HG02571 (cell line): ENCODE data around the gene SEMA3C.

Experiments
- ATAC-seq: cut with Tn5 transposase; IDR thresholded peaks from one replicate; pipeline ENCODE4 v1.9.1; 2021; ENCODE audit warnings: mild to moderate bottlenecking, moderate library complexity; ENCODE audit not compliant: unreplicated experiment

Gene SEMA3C

GRCh38 chr7:80918909-80919721, at the start of gene SEMA3C:
SEMA3C (minus strand) TSS chr7:80919051; CDS start chr7:80916781, 2,270 bp downstream.
- no peak for ATAC-seq

GRCh38 chr7:80968606-80969005, 49.8 kb upstream of the SEMA3C start:
- no peak for ATAC-seq

DNA sequence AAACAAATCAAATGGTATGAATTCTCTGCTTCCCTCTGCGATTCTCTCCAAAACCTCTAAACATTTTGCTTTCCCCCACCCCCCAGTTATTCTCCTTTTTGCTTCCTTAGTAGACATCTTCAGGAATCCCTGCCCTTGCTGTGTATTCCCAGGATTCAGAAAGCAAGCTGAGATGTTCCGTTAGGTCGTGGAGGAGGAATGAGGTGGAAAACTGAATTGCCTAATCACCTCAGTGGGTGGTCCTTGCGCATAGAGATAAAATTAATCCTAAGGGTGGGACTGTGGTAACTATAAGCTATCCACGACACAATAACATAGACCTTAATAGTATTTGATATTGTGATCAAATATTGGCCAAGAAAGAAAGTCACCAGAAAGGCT, 49.1 kb upstream of the SEMA3C start:
- ATAC-seq = no peak

DNA sequence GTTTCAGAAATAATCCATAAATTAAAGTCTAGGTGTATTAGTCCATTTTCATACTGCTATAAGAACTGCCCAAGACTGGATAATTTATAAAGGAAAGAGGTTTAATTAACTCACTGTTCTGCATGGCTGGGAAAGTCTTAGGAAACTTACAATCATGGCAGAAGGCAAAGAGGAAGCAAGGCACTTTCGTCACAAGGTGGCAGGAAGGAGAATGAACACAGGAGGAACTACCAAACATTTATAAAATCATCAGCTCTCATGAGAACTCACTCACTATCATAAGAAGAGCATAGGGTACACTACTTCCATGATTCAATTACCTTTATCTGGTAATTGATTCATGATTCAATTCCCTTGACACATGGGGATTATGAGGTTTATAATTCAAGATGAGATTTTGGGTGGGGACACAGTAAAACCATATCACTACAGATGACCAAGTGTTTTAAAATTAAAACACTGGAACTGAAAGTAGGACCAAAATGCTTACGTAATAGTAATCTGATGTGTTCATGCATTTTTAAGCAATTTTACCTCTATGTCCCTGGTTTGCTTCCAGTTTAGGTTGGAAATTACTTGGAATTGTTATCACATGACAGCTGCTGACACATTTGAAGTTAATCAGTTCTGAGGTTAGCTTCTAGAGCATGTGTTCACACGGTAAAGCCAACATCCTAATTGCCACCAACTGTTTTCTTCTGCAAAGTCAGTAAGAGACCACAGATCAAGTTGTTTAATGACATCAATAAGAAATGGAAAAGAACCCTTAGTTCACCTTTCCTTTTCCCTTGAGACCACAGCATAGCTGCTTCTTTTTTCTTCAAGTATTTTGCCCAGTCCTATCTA, 48.4 kb upstream of the SEMA3C start:
- ATAC-seq = no peak

GRCh38 chr7:80960244-80960795, 41.5 kb upstream of the SEMA3C start:
- ATAC-seq = no peak

GRCh38 chr7:80957226-80957777, 38.5 kb upstream of the SEMA3C start:
- no peak for ATAC-seq

GRCh38 chr7:80954191-80954590, 35.3 kb upstream of the SEMA3C start:
- no peak for ATAC-seq

DNA sequence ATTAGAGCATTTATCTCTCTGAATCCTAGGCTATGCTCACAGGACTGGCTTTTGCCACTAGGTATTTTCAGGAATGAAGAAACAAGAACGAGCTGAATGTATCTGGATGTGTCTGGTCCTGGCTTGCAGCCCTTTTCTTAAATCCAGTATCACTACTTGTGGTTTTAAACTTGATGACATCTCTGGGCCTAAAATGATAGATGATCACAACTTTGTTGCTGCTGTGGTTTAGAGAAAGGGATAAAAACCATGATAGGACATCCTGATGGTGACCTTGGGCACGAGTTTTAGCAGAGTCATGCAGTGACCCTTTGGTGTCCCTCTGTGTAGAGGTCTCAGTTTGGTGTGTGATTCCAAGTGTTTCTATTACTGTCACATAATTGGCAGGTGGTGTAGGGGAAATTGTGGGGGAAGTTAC, 31.7 kb upstream of the SEMA3C start:
- no peak for ATAC-seq

- no peak for ATAC-seq
Measured at GRCh38 chr7:80949449-80949848, 30.6 kb upstream of the SEMA3C start.

- no peak for ATAC-seq
Measured at GRCh38 chr7:80946858-80947257, 28.0 kb upstream of the SEMA3C start.

DNA sequence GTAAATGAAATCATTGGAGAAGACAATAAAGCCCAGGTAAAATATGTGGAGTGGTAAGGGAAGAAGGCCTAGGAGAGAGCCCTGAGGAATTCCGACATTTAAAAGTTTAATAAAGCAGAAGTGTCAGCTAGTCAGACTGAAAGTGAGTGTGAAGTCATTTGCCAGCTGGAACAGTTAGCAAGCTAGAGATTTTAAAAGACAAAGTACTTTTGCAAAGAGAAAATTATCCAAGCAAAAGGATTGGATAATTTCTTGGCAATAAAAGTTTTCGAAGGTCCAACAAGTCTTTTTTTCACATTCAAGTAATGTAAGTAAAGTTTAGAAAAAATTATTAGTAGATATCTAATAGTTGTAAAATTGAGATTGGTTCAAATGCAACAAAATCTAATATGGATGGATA, 27.1 kb upstream of the SEMA3C start:
- no peak for ATAC-seq

- ATAC-seq = no peak
Measured at GRCh38 chr7:80943342-80943741, 24.5 kb upstream of the SEMA3C start.

DNA sequence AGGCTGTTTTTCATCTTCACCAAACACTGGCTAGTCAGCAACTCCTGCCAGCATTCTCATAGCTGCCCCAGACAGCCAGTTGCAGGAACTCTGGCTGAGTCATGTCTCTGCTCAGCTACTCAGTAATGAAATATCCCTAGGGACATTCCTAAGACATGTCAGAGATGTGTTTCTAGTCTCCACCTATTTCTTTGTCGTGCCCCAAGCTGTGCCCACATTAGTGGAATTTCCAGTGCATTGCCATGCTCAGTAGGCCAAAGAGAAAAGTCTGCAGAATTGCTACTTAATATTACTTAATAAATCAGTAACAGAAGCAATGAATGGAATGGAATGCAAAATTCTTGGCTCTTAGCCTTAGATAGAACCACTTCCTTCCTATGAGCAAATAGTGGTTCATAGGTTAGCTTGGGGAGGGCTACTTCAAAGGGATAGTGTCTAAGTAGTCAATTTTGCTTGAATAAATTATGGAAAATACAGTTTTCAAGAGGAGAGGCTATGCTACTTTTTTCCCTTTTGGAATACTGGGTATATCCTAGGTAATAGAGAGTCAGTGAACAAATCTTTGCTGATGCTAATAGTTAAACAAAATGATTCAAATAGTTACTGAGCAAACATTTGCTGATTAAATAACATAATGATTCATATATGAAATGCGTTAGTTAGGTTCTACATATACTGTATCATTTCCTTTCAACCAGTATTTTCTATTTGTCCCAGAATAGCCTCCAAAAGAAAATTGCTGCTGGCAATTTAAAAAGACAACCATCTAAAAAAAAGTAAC, 23.6 kb upstream of the SEMA3C start:
- no peak for ATAC-seq

DNA sequence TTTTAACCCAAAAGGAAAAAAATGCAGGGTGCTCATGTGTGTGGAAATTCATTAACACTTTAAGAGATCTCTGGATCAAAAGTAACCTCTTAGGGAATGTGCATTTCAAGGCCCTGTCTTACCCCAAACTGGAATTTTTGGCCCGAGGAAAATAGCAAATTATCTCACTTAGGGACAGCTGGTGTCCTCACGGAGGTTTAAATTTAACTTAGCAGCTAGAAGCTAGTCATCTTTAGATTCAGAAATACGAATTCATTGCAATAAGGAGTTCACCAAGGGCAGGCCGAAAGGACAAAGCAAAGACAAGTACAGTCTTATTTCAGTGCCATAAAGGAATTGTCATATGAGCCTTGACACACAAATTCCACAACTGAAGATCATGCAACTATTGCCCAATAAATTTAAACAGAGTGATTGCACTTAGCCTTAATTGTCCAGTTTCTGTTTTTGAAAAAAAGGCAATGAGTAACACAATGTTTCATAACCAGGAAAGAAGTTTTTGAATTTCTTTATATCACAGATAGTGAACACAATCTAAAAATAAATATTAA, 22.4 kb upstream of the SEMA3C start:
- no peak for ATAC-seq

GRCh38 chr7:80940539-80941207, 21.8 kb upstream of the SEMA3C start:
- no peak for ATAC-seq

DNA sequence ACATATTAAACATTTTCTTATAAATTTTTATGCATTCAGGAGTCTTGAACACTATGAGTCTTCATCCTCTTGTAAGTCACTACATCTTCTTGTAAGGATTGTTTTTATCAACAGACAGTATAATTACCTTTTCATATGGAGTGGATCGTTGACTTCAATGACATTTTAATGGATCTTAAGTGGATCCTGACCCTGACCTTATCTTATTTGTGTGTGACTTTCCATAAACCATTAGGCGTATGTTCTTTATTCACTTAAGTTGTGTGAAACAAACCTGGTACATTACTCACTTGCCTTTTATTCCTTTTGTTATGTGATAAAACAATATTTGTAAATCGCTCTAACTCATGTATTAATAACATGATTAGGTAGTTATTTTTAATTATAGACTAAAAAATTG, 18.5 kb upstream of the SEMA3C start:
- ATAC-seq = no peak

DNA sequence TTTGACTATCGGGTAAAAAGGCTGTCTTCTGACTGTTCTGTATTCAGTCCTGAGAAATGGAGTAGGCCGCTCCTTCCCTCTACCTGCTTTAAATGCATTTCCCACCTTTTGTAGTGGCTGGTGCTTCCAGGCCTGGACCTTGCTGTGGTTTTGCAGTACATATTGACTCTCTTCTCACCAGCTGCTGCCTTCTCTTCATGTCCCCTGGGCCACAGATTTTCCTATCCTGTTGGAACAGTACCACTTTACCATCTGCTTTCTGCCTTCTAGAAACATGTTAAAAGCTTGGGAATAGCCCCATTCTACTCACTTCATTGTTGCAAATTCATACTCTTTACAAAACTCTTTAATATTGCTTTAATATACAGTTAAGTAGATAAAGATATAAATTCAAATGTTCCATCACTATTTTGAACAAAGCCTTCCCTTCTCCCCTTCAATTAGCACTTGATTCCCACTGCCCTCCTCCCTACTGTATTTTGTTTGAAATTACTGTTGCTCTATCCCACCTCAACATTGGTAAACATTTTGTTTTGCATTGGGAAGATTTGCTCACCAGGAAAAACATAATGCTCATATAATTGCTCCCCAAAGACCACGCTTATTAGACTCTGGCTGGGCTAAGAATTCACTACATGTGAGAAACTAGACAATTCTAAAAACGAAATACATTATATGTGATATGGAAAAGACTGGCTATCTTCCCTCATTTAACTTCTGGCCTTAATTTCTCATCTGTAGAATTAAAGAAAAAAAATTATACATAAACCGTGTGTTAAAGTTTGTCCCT, 17.3 kb upstream of the SEMA3C start:
- ATAC-seq = no peak

GRCh38 chr7:80934321-80934720, 15.5 kb upstream of the SEMA3C start:
- ATAC-seq = no peak

GRCh38 chr7:80932536-80932935, 13.7 kb upstream of the SEMA3C start:
- ATAC-seq = no peak
